KMS-11 (cell line): ENCODE data around the gene BRSK2.

ENCODE experiments used
- H2AFZ ChIP-seq: fragments of 200-600 bp; sonication (generic); 2 replicates; pipeline ENCODE4 v1.6.1; 2016; ENCODE audit warnings: antibody characterized with exemption, mixed run types, low read depth
- H3K27ac ChIP-seq: fragments of 200-600 bp; sonication (generic); 2 replicates; pipeline ENCODE4 v1.6.1; 2016; ENCODE audit warnings: mild to moderate bottlenecking, mixed run types
- H3K27me3 ChIP-seq: fragments of 200-600 bp; sonication (generic); 2 replicates; pipeline ENCODE4 v1.6.1; 2017; ENCODE audit warnings: mild to moderate bottlenecking, low read depth, mixed run types, moderate library complexity; ENCODE audit not compliant: insufficient read depth
- H3K36me3 ChIP-seq: fragments of 200-600 bp; sonication (generic); 2 replicates; pipeline ENCODE4 v1.6.1; 2017; ENCODE audit warnings: mild to moderate bottlenecking, mixed run types; ENCODE audit not compliant: insufficient read depth
- H3K4me1 ChIP-seq: fragments of 200-600 bp; sonication (generic); 2 replicates; pipeline ENCODE4 v1.6.1; 2016; ENCODE audit warnings: mild to moderate bottlenecking, low read depth, mixed run types; ENCODE audit not compliant: poor library complexity, severe bottlenecking
- H3K4me2 ChIP-seq: fragments of 200-600 bp; sonication (generic); 2 replicates; pipeline ENCODE4 v1.7.0; 2016; ENCODE audit warnings: mild to moderate bottlenecking, mixed run types
- H3K4me3 ChIP-seq: fragments of 200-600 bp; sonication (generic); IDR thresholded peaks from 2 replicates; pipeline ENCODE4 v1.6.1; 2017; ENCODE audit warnings: low read depth, low read length, mixed read lengths; ENCODE audit not compliant: insufficient read depth
- H3K79me2 ChIP-seq: fragments of 200-600 bp; sonication (generic); 2 replicates; pipeline ENCODE4 v1.6.1; 2016; ENCODE audit warnings: low read depth, mixed run types; ENCODE audit not compliant: insufficient read depth
- H3K9ac ChIP-seq: fragments of 200-600 bp; sonication (generic); 2 replicates; pipeline ENCODE4 v1.6.1; 2016; ENCODE audit warnings: mild to moderate bottlenecking, mixed run types
- H4K20me1 ChIP-seq: fragments of 200-600 bp; sonication (generic); 2 replicates; pipeline ENCODE4 v1.6.1; 2016; ENCODE audit warnings: mild to moderate bottlenecking, mixed run types; ENCODE audit not compliant: insufficient read depth
- CTCF ChIP-seq: fragments of 200-600 bp; sonication (generic); conservative IDR thresholded peaks from 2 replicates; pipeline ENCODE4 v1.6.1; 2017; ENCODE audit warnings: low read depth, mild to moderate bottlenecking, antibody characterized with exemption, low read length, moderate library complexity, mixed read lengths

Gene BRSK2

DNA sequence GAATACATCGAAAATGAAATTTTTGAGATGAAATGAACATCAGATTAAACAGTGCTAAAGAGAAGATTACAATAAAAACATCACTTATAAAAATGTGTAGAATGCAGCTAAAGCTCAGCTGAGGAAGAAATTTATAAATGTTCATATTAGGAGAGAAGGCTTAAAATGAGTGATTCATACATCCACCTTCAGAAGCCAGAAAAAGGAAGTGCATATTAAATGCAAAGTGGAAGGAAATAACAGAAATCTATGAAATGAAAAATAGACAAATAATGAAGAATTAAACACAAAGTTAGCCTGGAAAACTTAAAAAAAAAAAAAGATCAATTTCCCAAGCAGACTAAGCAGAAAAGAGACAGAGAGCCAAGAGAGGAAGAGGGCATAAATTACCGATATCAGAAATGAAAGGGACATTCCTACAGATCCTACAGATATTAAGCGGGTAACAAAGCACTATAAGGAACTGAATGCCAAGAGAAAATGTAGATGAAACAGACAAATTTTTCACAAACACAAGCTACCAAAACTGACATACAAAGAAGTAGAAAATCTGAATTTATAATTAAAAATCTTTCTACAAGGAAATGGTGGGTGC is 104.0 kb downstream of the BRSK2 start:
- H3K79me2 ChIP-seq: no peaks in the 10 kb centered on the region
- no peak overlapping the region for H3K4me2 ChIP-seq
- no peaks in the 10 kb centered on the region for H4K20me1 ChIP-seq
- no peaks in the 10 kb centered on the region for H3K36me3 ChIP-seq
- no peak overlapping the region for H3K27ac ChIP-seq
- H3K4me3 ChIP-seq: no peak overlapping the region
- H3K4me1 ChIP-seq: no peaks in the 10 kb centered on the region
- no peak overlapping the region for H2AFZ ChIP-seq
- no peak for TF ChIP-seq CTCF
- H3K27me3 ChIP-seq: no peaks in the 10 kb centered on the region
- no peak overlapping the region for H3K9ac ChIP-seq

DNA sequence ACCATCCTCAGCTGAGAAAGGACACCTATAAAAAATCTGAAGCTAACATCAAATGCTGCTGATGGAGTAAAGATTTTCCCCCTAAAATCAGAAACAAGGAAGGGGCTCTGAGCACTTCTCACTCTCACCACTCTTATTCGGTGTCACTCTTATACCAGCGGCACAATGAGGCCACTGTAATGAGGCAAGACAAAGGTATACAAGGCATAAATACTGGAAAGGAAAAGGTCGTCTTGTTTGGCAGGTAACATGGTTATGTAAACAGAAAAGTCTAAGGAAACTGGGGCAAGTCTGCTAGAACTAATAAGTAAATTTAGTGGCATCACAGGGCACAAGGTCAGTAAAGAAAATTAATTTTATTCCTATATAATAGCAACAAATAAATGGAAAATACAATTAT is 104.9 kb downstream of the BRSK2 start:
- H3K4me1 ChIP-seq: no peaks in the 10 kb centered on the region
- no peaks in the 10 kb centered on the region for H3K36me3 ChIP-seq
- no peak for TF ChIP-seq CTCF
- no peaks in the 10 kb centered on the region for H3K27me3 ChIP-seq
- H3K9ac ChIP-seq: no peak overlapping the region
- no peak overlapping the region for H3K4me2 ChIP-seq
- H3K27ac ChIP-seq: no peak overlapping the region
- H4K20me1 ChIP-seq: no peaks in the 10 kb centered on the region
- H2AFZ ChIP-seq: no peak overlapping the region
- no peaks in the 10 kb centered on the region for H3K79me2 ChIP-seq
- H3K4me3 ChIP-seq: no peak overlapping the region

- Histone ChIP-seq H3K27ac (no peak overlapping the region), H3K9ac (no peak overlapping the region), H4K20me1 (no peaks in the 10 kb centered on the region), H3K4me1 (no peaks in the 10 kb centered on the region), H3K36me3 (no peaks in the 10 kb centered on the region), H3K27me3 (no peaks in the 10 kb centered on the region), H3K4me3 (no peak overlapping the region), H3K79me2 (no peaks in the 10 kb centered on the region), H2AFZ (no peak overlapping the region), H3K4me2 (no peak overlapping the region)
- TF ChIP-seq CTCF: no peak
These were observed 106.5 kb downstream of the BRSK2 start for GRCh38 chr11:1496091-1496760.

- Histone ChIP-seq H3K9ac (no peak overlapping the region), H3K4me3 (no peak overlapping the region), H2AFZ (no peak overlapping the region), H3K4me1 (no peaks in the 10 kb centered on the region), H3K79me2 (no peaks in the 10 kb centered on the region), H4K20me1 (no peaks in the 10 kb centered on the region), H3K36me3 (no peaks in the 10 kb centered on the region), H3K4me2 (no peak overlapping the region), H3K27ac (no peak overlapping the region), H3K27me3 (no peaks in the 10 kb centered on the region)
- no peak for TF ChIP-seq CTCF
These were observed 107.0 kb downstream of the BRSK2 start for GRCh38 chr11:1496761-1497095.
